Erythroblast (primary cell): ENCODE results near the gene DNAH10.

Experiments used
- DNase-seq, 2 experiments: peaks; one replicate each; lab custom pipeline; 2025; lab: John Stamatoyannopoulos, UW
- GATA1 ChIP-seq: IDR thresholded peaks from 2 replicates; pipeline ENCODE4 v1.6.1; 2011; ENCODE audit warnings: low read depth, mild to moderate bottlenecking, control low read depth, low read length, moderate library complexity
- POLR2A ChIP-seq: IDR thresholded peaks from 2 replicates; pipeline ENCODE4 v1.6.1; 2011; ENCODE audit warnings: mild to moderate bottlenecking, low read length

Gene DNAH10

GRCh38 chr12:123830675-123831074, 68.6 kb downstream of the DNAH10 start:
- TF ChIP-seq GATA1 = no peak
- TF ChIP-seq POLR2A = no peak

GRCh38 chr12:123832052-123832451, 70.0 kb downstream of the DNAH10 start:
- TF ChIP-seq GATA1 (no peak), POLR2A (no peak)
- DNase-seq = no peak

More at GRCh38 chr12:123830675-123831074, 68.6 kb downstream of the DNAH10 start:
- no peak for DNase-seq

- DNase-seq = no peak
- TF ChIP-seq GATA1 (no peak), POLR2A (no peak)
Measured at GRCh38 chr12:123833830-123834229, 71.7 kb downstream of the DNAH10 start.

GRCh38 chr12:123834845-123835244, 72.7 kb downstream of the DNAH10 start:
- DNase-seq = no peak
- no peak for TF ChIP-seq POLR2A
- no peak for TF ChIP-seq GATA1

GRCh38 chr12:123836292-123836691, 74.2 kb downstream of the DNAH10 start:
- no peak for TF ChIP-seq POLR2A
- TF ChIP-seq GATA1 = no peak

GRCh38 chr12:123839826-123840225, 77.7 kb downstream of the DNAH10 start:
- no peak for DNase-seq
- TF ChIP-seq GATA1 (no peak), POLR2A (no peak)

More at GRCh38 chr12:123836292-123836691, 74.2 kb downstream of the DNAH10 start:
- no peak for DNase-seq

DNA sequence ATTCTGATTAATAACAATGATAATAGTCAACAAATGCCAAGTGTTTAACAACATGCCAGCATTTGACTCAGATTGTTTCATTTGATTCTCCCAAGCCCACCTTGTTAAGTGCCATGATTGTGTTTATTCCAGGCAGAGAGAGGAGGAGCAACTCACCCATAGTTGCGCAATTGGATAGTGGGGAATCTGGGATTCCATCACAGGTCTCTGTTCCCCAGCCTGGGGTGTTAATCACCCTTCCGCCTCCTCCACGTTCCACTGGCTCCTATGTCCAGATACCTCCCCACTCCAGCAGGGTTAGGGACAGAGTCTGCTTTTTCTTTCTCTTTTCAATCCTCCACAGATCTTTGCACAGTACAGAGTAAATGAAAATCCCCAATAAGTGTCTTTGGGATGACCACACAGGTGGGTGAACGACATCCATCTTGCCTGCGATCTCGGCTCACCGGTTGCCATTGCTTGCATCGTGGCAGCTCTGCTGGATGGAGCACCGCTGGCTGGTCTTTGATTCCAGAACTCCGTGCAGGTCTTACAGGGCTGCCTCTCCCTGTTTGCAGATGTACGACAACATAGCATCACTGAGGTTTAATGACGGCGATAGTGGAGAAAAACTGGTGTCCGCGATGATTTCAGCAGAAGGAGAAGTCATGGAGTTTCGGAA, 78.8 kb downstream of the DNAH10 start:
- TF ChIP-seq POLR2A (no peak), GATA1 (no peak)
- no peak for DNase-seq

DNA sequence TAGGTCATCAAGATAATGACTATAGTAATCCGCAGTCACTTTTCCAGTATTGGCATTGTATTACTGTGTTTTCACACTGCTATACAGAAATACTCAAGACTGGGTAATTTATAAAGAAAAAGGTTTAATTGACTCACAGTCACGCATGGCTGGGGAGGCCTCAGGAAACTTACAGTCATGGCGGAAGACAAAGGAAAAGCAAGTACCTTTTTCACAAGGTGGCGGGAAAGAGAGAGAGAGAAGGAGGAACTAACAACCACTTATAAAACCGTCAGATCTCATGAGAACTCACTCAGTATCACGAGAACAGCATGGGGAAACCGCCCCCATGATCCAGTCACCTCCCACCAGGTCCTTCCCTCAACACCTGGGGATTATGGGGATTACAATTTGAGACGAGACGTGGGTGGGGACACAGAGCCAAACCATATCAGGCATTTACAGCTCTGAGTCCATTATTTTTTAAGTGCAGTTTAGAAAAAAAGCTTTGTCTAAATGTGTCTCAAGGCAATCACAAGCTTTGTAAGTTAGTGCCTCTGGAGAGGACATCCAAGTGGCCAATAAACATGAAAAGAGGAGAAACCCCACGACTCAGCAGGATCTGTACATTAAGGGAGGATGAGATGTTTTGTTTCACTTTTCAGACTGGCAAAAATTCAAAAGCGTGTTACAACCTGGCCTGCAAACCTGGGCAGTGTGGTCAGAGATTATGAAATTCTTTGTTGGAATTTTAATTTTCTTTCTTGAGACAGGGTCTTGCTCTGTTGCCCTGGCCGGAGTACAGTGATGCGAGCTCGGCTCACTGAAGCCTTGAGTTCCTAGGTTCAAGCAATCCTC, 82.0 kb downstream of the DNAH10 start:
- TF ChIP-seq GATA1 (no peak), POLR2A (no peak)
- DNase-seq = no peak

DNA sequence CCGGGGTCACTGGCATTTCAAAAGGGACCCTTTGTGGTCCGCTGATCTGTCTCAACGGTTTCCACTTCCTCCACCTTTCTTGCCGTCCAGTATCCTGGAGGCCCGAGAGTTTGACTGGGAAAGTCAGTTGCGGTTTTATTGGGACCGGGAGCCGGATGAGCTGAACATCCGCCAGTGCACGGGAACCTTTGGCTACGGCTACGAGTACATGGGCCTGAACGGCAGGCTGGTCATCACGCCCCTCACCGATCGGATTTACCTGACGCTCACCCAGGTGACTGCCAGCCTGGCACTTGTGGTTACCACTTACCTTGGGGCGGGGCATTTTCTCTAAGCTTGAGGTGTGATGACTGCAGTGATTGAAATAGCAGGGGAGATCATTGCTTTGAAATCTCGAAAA, 83.8 kb downstream of the DNAH10 start:
- no peak for TF ChIP-seq GATA1
- TF ChIP-seq POLR2A = no peak
- DNase-seq = no peak

- no peak for DNase-seq
- TF ChIP-seq GATA1 (no peak), POLR2A (no peak)
Measured at GRCh38 chr12:123846340-123846739, 84.2 kb downstream of the DNAH10 start.

GRCh38 chr12:123847019-123847418, 84.9 kb downstream of the DNAH10 start:
- no peak for TF ChIP-seq GATA1
- TF ChIP-seq POLR2A = no peak
- no peak for DNase-seq

DNA sequence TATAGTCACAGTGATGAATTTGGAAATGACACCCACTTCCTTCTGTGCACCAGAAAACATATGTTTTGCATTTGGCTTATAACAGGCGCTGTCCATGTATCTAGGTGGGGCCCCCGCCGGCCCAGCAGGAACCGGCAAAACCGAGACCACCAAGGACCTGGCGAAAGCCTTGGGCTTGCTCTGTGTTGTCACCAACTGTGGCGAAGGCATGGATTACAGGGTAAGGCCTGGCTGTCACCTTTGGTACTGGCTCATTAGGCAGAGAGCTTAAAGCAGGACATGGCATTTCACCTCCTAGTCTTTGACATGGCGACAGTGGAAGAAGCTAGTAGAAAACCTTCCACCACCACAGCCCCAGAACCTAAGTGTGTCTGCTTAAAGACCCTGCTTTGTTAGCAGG, 85.8 kb downstream of the DNAH10 start:
- DNase-seq = no peak
- TF ChIP-seq POLR2A (no peak), GATA1 (no peak)

DNA sequence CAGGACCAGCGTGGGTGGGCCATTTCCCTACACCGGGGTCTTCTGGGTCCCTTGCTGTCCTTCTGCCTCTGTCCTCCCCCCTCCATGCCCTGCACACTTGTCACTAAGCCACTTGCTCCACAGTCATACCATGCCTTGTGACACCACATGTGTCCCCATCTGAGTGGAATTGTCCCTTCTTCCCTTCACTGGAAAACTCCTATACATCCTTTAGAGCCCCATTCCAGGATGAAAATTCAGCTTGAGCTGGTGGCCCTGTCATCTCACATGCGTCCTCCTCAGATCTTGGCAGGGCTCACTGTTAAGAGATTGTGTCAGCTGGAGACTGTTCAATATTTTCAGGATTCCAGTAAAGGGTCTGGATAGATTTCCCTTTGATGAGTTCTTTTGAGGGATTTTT, 87.4 kb downstream of the DNAH10 start:
- no peak for DNase-seq
- TF ChIP-seq POLR2A = no peak
- no peak for TF ChIP-seq GATA1

GRCh38 chr12:123850246-123851134, 88.4 kb downstream of the DNAH10 start:
- TF ChIP-seq GATA1 = no peak
- TF ChIP-seq POLR2A = no peak
- DNase-seq = no peak
